HEK293 (cell line): Measurements from ENCODE around the gene FAM221B.

ENCODE experiments used
- SCRT2 ChIP-seq: fragments of 450-650 bp; formaldehyde crosslinking; IDR thresholded peaks from 2 replicates; pipeline ENCODE4 v1.5.1; 2016; ENCODE audit warnings: missing biosample characterization, missing genetic modification characterization
- ZBTB8A ChIP-seq: fragments of 450-650 bp; formaldehyde crosslinking; IDR thresholded peaks from 2 replicates; pipeline ENCODE4 v1.5.1; 2016; ENCODE audit warnings: missing biosample characterization, missing genetic modification characterization
- ZNF416 ChIP-seq: fragments of 450-650 bp; formaldehyde crosslinking; IDR thresholded peaks from 2 replicates; pipeline ENCODE4 v1.5.1; 2016; ENCODE audit warnings: missing biosample characterization, missing genetic modification characterization
- ZNF514 ChIP-seq: fragments of 450-650 bp; formaldehyde crosslinking; IDR thresholded peaks from 2 replicates; pipeline ENCODE4 v1.5.1; 2016; ENCODE audit warnings: missing biosample characterization, missing genetic modification characterization
- TF ChIP-seq, protein P1 (sequence below): fragments of 450-650 bp; formaldehyde crosslinking; IDR thresholded peaks from 2 replicates; pipeline ENCODE4 v1.5.1; 2016; ENCODE audit warnings: missing biosample characterization, missing genetic modification characterization

DNA sequence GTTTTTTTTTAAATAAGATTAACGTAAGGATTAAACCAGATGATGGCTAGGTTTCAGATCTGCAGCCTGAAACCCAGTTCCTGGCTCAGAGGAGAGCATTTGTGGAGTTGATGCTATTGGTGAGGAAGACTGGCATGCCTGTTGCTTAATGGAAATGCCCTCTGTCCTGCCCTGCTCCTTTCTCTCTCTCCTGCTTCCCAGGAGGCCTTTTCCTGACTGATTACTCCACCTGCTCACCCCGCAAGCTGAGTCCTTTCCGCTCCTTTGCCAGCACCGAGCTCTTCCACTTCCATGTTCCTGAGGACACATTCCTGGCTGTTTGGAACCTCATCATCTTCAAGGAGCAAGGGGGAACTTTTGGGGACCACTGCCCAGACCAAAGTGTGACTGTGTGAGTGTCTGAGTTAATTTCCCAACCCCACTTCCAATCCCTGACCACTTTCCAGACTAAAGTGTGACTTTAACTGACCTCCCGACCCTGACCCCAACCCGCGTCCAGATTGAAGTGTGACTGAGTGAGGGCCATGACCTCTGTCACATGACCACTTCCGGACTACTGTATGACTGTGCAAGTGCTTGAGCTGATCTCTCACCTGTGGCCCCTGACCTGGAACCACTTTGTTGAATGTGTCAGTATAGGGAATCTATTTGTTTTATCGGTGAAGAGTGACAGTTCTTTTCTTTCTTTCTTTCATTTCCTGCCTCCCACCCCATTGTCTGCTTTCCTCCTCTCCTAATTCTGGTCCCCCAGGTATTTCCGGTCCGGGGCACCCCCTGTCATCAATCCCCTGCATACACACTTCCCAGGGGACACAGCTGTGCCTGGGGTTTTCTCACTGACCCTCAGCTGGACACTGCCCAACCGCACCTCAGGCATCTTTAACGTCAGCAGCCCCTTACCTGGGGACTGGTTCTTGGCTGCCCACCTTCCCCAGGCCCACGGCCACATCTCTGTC, 6.0 kb upstream of the FAM221B start:
- TF ChIP-seq ZNF416 (tag by site-specific recombination) (no peak), ZBTB8A (tag by site-specific recombination) (no peak), ZNF514 (tag by site-specific recombination) (no peak), SCRT2 (tag by site-specific recombination) (no peak)
- TF ChIP-seq, protein P1, sequence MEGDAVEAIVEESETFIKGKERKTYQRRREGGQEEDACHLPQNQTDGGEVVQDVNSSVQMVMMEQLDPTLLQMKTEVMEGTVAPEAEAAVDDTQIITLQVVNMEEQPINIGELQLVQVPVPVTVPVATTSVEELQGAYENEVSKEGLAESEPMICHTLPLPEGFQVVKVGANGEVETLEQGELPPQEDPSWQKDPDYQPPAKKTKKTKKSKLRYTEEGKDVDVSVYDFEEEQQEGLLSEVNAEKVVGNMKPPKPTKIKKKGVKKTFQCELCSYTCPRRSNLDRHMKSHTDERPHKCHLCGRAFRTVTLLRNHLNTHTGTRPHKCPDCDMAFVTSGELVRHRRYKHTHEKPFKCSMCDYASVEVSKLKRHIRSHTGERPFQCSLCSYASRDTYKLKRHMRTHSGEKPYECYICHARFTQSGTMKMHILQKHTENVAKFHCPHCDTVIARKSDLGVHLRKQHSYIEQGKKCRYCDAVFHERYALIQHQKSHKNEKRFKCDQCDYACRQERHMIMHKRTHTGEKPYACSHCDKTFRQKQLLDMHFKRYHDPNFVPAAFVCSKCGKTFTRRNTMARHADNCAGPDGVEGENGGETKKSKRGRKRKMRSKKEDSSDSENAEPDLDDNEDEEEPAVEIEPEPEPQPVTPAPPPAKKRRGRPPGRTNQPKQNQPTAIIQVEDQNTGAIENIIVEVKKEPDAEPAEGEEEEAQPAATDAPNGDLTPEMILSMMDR (tag by site-specific recombination) = no peak
